ENCODE measurements around the gene PLXDC1.

Gene PLXDC1

GRCh38 chr17:39096508-39097149 lies 54.8 kb downstream of the PLXDC1 start:
- no peak for DNase-seq (ENCODE audit: low read depth)

GRCh38 chr17:39095309-39095686 lies 56.1 kb downstream of the PLXDC1 start:
- DNase-seq (ENCODE audit: low read depth): no peak

DNA sequence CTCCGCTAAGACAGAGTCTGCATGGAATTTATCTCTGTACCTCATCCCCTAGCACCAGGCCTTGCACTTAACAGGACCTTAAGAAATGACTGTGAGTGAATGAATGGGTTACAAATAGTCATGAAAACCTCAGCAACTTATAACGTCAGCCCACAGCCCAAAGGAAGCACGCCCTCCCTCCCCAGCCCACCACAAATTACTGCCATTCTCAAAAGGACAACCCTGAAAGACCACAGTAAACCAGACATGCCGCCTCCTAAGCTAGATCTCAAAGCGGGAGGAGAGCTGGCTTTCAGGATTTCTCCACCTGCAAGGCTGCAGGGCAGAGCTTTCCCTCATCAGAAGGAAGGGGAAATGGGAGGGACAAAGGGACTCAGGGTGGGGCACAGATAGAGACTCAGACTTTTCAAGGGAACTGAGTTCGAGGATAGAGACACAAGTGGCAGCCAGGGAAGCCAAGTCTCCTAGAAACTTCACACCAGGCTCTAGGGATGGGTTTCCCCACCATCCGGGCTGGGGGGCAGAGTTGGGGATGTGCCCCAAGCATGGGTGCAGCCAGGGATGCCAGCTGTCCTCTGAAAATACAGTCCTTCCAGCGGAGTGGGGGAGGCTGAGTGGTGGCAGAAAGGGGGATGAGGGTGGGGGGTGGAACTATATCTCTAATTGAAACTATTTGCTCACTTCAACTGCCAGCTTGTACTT lies 56.7 kb downstream of the PLXDC1 start:
- DNase-seq (ENCODE audit: low read depth): no peak

- DNase-seq (ENCODE audit: low read depth): no peak
Observed at GRCh38 chr17:39092692-39093230, 58.7 kb downstream of the PLXDC1 start.

- no peak for DNase-seq (ENCODE audit: low read depth)
Observed at GRCh38 chr17:39090908-39091665, 60.4 kb downstream of the PLXDC1 start.

GRCh38 chr17:39090400-39090799 lies 61.0 kb downstream of the PLXDC1 start:
- no peak for DNase-seq (ENCODE audit: low read depth)

GRCh38 chr17:39084558-39084957 lies 66.9 kb downstream of the PLXDC1 start:
- DNase-seq (ENCODE audit: low read depth): no peak

GRCh38 chr17:39083270-39083669 lies 68.2 kb downstream of the PLXDC1 start:
- DNase-seq (ENCODE audit: low read depth): no peak

- DNase-seq (ENCODE audit: low read depth): no peak
Observed at GRCh38 chr17:39082482-39082881, 69.0 kb downstream of the PLXDC1 start.

DNA sequence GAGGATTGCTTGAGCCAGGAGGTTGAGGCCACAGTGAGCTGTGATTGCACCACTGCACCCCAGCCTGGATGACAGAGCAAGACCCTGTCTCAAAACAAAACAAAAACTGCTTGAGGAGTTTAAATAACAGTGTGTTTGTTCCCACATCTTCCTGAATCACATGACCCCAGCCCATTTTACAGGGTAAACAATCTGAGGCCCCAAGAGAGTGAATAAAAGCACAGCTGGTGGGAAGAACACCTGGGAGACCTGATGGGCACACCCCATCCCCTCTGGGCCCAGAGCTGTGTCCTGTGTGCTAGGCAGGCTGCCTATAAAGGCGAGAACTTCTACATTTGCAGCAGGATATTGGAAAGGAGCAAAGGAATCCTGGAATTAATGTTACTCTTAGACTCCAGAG lies 69.6 kb downstream of the PLXDC1 start:
- no peak for DNase-seq (ENCODE audit: low read depth)

- DNase-seq (ENCODE audit: low read depth): no peak
Observed at GRCh38 chr17:39080421-39081078, 70.9 kb downstream of the PLXDC1 start.

- DNase-seq (ENCODE audit: low read depth): no peak
Observed at GRCh38 chr17:39079836-39080235, 71.6 kb downstream of the PLXDC1 start.

DNA sequence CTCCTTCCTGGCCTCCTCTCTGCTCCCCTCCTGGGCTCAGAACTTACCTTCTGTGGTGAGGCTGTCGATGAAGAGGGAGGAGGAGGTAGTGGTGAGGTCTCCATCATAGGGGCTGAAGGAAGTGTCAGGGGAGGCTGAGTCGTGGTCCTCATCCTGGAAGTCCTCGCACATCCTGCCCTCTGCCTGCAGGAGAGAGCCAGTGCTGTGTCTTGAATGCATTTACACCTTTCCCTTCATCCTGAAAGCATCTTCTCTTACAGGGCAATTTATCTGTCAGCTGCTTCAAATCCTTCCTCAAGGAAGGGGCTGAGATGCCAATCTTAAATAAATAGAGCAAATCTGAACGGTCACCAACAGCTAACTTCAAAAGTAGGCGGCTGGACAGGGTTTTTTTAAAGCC lies 73.6 kb downstream of the PLXDC1 start:
- no peak for DNase-seq (ENCODE audit: low read depth)

DNA sequence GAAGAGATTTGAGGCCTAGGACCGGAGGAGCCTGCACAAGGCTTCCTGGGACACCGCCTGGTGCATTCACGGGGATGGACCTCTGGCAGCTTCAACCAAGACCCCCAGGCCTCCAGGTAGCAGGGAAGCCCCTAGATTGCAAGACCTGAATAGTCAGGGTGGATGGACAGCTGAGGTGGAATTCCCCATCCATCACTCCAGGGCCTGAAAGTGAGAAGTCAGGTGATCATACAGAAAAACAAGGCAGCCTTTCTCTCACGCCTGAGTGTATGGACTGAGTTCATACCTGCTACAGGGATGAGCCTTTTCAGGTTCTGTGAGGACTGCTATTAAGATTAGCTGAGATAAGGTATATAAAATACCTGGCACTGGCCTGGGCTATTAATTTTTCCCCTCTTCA lies 74.2 kb downstream of the PLXDC1 start:
- no peak for DNase-seq (ENCODE audit: low read depth)

DNA sequence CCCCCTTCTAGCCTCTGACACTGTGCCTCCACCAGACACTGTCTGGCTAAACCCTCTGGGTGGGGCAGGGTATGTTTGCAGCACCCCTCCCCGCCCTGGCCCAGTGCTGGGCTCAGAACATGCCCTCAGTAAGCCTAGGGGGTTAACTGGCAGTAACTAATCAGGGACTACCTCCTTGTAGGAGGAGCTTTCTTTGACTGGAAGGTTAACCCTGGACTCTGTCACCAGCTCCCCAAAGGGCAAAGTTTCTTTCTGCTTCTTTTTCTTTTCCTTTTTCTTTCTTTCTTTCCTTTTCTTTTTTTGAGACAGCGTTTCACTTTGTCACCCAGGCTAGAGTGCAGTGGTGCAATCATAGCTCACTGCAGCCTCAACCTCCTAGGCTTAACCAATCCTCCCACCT lies 76.8 kb downstream of the PLXDC1 start:
- DNase-seq (ENCODE audit: low read depth): no peak

- no peak for DNase-seq (ENCODE audit: low read depth)
Observed at GRCh38 chr17:39073916-39074315, 77.5 kb downstream of the PLXDC1 start.

DNA sequence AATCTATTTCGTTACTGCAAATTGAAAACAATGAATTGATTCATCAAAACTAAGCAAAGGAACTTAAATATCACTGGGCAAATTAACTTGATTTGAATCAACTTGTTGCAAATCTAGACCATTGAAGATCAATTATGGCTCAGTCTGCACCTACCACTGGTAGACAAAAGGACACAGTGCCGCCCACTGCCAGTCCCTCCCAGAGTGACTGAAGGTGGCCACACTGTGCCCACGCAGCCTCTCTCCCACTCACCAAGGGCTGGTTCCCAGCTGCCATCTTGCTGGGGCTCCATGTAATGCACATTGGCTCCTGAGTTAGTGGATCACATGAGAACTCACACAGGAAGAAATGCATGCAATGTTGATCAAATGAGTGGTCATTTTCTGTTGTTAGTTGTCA lies 78.1 kb downstream of the PLXDC1 start:
- no peak for DNase-seq (ENCODE audit: low read depth)

GRCh38 chr17:39071573-39071972 lies 79.9 kb downstream of the PLXDC1 start:
- DNase-seq (ENCODE audit: low read depth): no peak

GRCh38 chr17:39069114-39069756 lies 82.2 kb downstream of the PLXDC1 start:
- no peak for DNase-seq (ENCODE audit: low read depth)

DNA sequence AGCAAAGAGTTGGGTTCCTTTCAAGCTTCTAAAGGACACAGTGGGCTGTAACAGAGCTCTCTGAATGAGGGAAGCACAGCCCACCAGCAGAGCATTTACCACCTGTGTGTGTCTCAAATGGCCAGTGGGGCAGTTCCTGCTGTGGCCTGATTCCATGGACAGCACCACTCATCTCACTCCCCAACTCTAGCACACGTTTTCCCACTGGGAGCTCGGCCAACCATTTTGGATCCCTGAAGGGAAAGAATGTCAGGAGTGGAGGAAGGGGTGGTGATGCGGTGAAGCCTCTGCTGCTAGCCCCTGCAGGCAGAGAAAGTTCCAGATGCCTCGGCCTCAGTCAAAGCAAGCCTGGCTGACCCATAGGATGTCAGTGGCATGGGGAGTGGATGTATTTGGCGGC lies 86.6 kb downstream of the PLXDC1 start:
- no peak for DNase-seq (ENCODE audit: low read depth)

DNA sequence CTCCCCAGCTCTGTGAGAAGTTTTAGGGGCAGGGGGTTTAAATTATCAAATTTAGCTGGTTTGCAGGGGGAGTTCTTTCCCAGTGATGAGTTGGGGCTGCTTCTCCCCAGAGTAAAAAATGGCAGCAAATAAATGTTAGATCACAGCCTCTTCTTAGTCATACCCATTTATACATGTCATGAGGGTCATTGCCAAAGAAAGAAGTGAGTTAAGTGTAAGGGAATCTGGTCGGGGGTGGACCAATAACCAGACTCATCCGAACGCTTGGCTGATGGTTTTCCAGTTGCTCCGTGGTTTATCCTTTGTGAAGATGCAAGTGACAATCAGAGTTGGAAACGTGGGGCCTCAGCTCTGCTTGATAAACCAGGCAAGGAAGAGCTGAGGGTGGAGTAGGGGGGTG lies 87.1 kb downstream of the PLXDC1 start:
- no peak for DNase-seq (ENCODE audit: low read depth)

GRCh38 chr17:39063681-39064069 lies 87.8 kb downstream of the PLXDC1 start:
- no peak for DNase-seq (ENCODE audit: low read depth)

Data from stimulated activated CD8-positive, alpha-beta memory T cell treated with anti-CD3 and anti-CD28 coated beads, Interleukin-7, amount 100 ng/mL, for 24 hours (primary cell).